Spleen (tissue), 11 donors: Measurements from ENCODE around the gene SLC39A2. TPM values are rescaled to one million over a fixed set of nuclear protein-coding genes. Genes with fewer than 3 reads are reported as not detected.
A peak's percentile ranks its signal among the peaks of the same experiment; 100 is the strongest.

Experiments
- DNase-seq: peaks from one replicate; pipeline ENCODE4 v3.0.0-alpha.2; 2020
- H3K27ac ChIP-seq, 8 donors: fragments of 200-600 bp; sonication (generic) in 7 of 8; 1 replicate in 4 of 8; 2 replicates in 4 of 8; pipeline versions ENCODE4 v1.5.0 to v1.8.0; 2016 to 2021; ENCODE audit warnings: inconsistent platforms in 4 of 8, mild to moderate bottlenecking in 4 of 8, moderate library complexity in 1 of 8
- H3K27me3 ChIP-seq, 7 donors: fragments of 200-600 bp; sonication (generic) in 6 of 7; replicated peaks in 1 of 7; 1 replicate in 4 of 7; 2 replicates in 3 of 7; pipeline versions ENCODE4 v1.5.0 to v1.8.0; 2016 to 2021; ENCODE audit warnings: inconsistent platforms in 3 of 7, mild to moderate bottlenecking in 1 of 7
- H3K36me3 ChIP-seq, 6 donors: fragments of 200-600 bp; sonication (generic) in 5 of 6; 1 replicate in 4 of 6; 2 replicates in 2 of 6; pipeline versions ENCODE4 v1.5.0 to v1.8.0; 2016 to 2021; ENCODE audit warnings: inconsistent platforms in 2 of 6
- H3K4me1 ChIP-seq, 6 donors: fragments of 200-600 bp; sonication (generic) in 5 of 6; 1 replicate in 3 of 6; 2 replicates in 3 of 6; pipeline versions ENCODE4 v1.5.0 to v1.8.0; 2016 to 2021; ENCODE audit warnings: inconsistent platforms in 3 of 6
- H3K4me3 ChIP-seq, 8 donors: fragments of 200-600 bp; sonication (generic) in 7 of 8; 1 replicate in 4 of 8; 2 replicates in 4 of 8; pipeline versions ENCODE4 v1.5.0 to v1.8.0; 2016 to 2021; ENCODE audit warnings: inconsistent platforms in 4 of 8, mild to moderate bottlenecking in 4 of 8, moderate library complexity in 2 of 8
- H3K9me3 ChIP-seq, 8 donors: fragments of 200-600 bp; sonication (generic) in 7 of 8; 1 replicate in 4 of 8; 2 replicates in 4 of 8; pipeline versions ENCODE4 v1.5.0 to v1.8.0; 2016 to 2021; ENCODE audit warnings: inconsistent platforms in 4 of 8
- POLR2A ChIP-seq, 3 donors: fragments of 450-650 bp; IDR thresholded peaks; one replicate each; pipeline ENCODE4 v1.5.1; 2017; ENCODE audit warnings: antibody characterized with exemption in 3 of 3, mild to moderate bottlenecking in 1 of 3
- POLR2AphosphoS5 ChIP-seq, 3 donors: sonication (generic); formaldehyde crosslinking; IDR thresholded peaks; one replicate each; pipeline ENCODE4 v1.5.1; 2017; ENCODE audit warnings: antibody characterized with exemption in 3 of 3
- WGBS, 5 donors: extraction: QIAGEN DNeasy Blood & Tissue Kit in 3 of 5; methylation state at CpG; one replicate each; pipeline versions ENCODE4 v1.1.5 to v1.1.7; 2013 to 2018; 5-methylcytosine and 5-hydroxymethylcytosine counted together
- intact Hi-C: fragments of 100-400 bp; cut with DNase I; formaldehyde crosslinking; loops from one replicate; pipeline ENCODE4 v1.15.0; 2023; ENCODE audit warnings: low total_unique reads
- polyA plus RNA-seq, 3 donors: library from polyadenylated mRNA; stranded (reverse); fragments of 200-250 nt; gene quantifications; one replicate each; pipeline ENCODE4 v1.2.1, GENCODE V29; 2013
- total RNA-seq, 7 donors: library from RNA; depleted of rRNA in 3 of 7; stranded (reverse); fragments of >200 nt in 3 of 7; fragmentation: NEBNext Ultra II Directional in 4 of 7; extraction: Animal tissue kit (Norgen Biotek cat#: 25700) in 4 of 7; gene quantifications; one replicate each; pipeline versions ENCODE4 v1.1.0 to v1.2.1, GENCODE V29; 2016 to 2021
- TF ChIP-seq, protein P1 (sequence below), 11 experiments: fragments of 200-600 bp in 7 of 11; fragments of 450-650 bp in 4 of 11; sonication (generic) in 4 of 11; IDR thresholded peaks in 8 of 11; conservative IDR thresholded peaks in 3 of 11; 1 replicate in 7 of 11; 2 replicates in 4 of 11; pipeline versions ENCODE4 v1.4.0 to v1.8.0; 2016 to 2021; ENCODE audit warnings: antibody characterized with exemption in 11 of 11, inconsistent platforms in 4 of 11, mild to moderate bottlenecking in 1 of 11
- donor health status: healthy with polysubstance abuse.
- donor health status: DM: no; HTN: no; CAD: no; lungs with moderate emphysema.
- donor health status: DM: no; HTN: no; CAD: no.
- donor health status: Bipolar disorder and iron deficiency.
- donor health status: healthy.
- donor health status: DM: no; HTN: no; CAD: no.
- donor health status: DM: yes; HTN: yes; CAD: no.

Gene SLC39A2
- total and polyA plus RNA-seq, 10 donors: 0.06 to 0.23 (median 0.16) TPM; not detected in 6

DNA sequence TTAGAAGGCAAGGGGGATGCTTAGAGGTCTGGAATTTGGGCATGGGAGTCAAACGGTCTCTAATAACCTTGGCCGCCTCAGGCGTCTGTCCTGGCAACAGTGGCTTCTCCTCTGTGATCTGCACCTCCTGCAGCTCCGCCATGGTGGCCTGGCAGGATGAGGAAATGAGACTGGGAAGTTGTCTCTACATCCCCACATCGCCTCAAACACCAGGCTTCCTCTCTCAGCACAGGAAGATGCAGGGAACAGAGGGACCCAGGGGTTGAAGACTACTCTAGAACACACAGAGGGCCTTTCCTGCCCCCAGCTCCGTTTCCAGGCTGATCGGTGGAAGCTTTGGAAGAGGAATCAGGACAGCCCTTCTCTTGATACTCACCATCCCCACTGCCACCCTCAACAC lies 24.1 kb downstream of the SLC39A2 start:
- DNase-seq: no peak
- TF ChIP-seq POLR2AphosphoS5 (IDR thresholded peaks at IDR 0.05) (peak in 2 of 3 donors; percentile 57 to 77), POLR2A (IDR thresholded peaks at IDR 0.05) (no peak)
- TF ChIP-seq, protein P1, sequence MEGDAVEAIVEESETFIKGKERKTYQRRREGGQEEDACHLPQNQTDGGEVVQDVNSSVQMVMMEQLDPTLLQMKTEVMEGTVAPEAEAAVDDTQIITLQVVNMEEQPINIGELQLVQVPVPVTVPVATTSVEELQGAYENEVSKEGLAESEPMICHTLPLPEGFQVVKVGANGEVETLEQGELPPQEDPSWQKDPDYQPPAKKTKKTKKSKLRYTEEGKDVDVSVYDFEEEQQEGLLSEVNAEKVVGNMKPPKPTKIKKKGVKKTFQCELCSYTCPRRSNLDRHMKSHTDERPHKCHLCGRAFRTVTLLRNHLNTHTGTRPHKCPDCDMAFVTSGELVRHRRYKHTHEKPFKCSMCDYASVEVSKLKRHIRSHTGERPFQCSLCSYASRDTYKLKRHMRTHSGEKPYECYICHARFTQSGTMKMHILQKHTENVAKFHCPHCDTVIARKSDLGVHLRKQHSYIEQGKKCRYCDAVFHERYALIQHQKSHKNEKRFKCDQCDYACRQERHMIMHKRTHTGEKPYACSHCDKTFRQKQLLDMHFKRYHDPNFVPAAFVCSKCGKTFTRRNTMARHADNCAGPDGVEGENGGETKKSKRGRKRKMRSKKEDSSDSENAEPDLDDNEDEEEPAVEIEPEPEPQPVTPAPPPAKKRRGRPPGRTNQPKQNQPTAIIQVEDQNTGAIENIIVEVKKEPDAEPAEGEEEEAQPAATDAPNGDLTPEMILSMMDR (IDR thresholded peaks at IDR 0.05 in 8 of 11, conservative IDR thresholded peaks at IDR 0.05 in 3 of 11): no peak
- intact Hi-C loops: no loop called here
- Histone ChIP-seq H3K4me1 (peaks cover 11 to 85% (median 55%) of the 10 kb centered on the region in 6 donors), H3K4me3 (peak overlapping the region in 6 of 8 donors; percentile 6 to 90 (median 78)), H3K27ac (peak overlapping the region in 7 of 8 donors; percentile 66 to 93 (median 86)), H3K27me3 (peaks cover 0 to 31% (median 0%) of the 10 kb centered on the region in 7 donors), H3K36me3 (peaks cover 0 to 41% (median 17%) of the 10 kb centered on the region in 6 donors), H3K9me3 (no peaks in the 10 kb centered on the region)
- 40 to 60% (median 45%) methylated on average over 7 of the region's 7 CpGs for WGBS, 5 donors

DNA sequence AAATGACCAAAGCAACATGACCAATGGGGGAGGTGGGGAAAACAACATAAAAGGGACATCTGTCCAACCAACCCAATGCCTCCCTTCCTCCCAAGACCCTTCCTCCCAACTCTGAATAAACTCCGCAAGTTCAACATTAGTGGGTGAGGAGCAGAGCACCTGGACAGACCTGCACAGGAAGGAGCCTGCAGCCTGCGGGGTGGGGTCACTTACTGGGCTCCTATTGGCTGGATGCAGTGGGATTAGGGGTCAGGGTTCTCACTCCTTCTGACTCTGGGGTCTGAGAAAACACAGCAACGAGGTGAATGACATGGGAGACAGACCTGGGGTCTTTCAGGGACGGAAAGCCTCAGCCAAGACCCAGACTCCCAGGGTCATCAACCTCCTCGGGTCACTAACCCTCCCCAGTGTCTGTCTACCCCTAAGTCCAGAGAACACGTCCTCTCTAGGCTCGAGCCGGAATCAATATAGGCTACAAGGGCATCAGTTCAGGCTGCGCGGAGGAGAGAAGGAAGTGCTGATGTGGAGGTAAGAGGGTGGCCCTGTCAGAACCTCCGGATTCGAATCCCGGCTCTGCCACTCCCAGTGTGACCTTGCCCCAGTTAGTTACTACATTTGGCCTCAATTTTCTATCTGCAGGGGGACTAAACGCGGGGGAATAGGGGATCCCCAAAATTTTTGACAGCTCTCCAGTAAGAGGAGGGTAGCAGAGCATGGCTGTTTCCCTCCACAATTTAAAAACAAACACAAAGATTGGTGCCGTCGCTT lies 24.9 kb downstream of the SLC39A2 start:
- Histone ChIP-seq H3K36me3 (peaks cover 0 to 33% (median 13%) of the 10 kb centered on the region in 6 donors), H3K4me3 (peak overlapping the region; percentile 76 to 90 (median 80)), H3K27me3 (peaks cover 0 to 31% (median 0%) of the 10 kb centered on the region in 7 donors), H3K27ac (peak overlapping the region; percentile 66 to 93 (median 85)), H3K9me3 (no peaks in the 10 kb centered on the region), H3K4me1 (peaks cover 8 to 77% (median 48%) of the 10 kb centered on the region in 6 donors)
- peak in 1 of 3 donors; percentile 37 for TF ChIP-seq POLR2AphosphoS5 (IDR thresholded peaks at IDR 0.05)
- TF ChIP-seq, protein P1 (IDR thresholded peaks at IDR 0.05 in 8 of 11, conservative IDR thresholded peaks at IDR 0.05 in 3 of 11): no peak
- 20 to 27% (median 22%) methylated on average over 16 to 17 of the region's 17 CpGs for WGBS, 5 donors
- intact Hi-C loops: no loop called here
- no peak for DNase-seq

DNA sequence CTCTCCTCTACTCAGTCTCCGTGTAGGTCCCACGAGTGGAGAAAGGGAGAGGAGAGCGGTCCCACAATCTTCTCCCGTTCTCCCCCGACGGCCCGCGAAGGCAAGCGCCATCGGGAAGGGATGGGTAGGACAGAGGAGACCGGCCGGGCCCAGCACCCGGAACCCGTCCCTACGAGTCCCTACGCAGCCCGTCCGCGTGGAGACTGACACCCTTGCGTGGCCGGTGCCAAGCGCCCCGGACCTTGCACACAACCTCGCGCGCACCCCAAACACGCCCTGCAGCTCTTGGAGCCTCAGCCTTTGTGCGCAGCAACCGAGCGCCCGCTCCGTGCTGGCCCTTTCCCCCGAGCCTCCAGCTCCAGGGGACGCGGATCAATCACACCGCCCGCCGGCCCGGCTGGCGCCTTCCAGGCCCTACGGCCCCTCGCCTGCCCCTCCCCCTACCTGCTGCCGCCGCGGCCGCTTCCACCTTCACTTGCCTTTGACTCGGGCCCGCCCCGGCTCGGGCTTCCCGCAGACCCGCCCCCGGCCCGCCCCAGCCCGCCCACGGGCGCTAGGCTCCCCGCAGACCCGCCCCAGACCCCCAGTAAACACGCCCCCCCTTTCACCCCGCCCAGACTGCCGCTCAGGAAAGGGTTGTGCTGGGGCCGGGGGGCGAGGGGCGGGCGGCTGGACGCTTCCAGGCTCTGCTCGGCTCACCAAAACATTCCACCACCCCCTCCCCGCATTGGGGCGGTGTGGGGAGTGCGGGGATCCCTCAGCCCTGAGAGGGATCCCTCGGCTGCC lies 25.7 kb downstream of the SLC39A2 start, which contains the start of gene NDRG2:
NDRG2 (minus strand) TSS at position 477 of the 786 bp plus-strand sequence. CDS start 1,746 bp downstream, outside the sequence.
- H3K27me3 ChIP-seq: peaks cover 0 to 31% (median 0%) of the 10 kb centered on the region in 7 donors
- intact Hi-C loops: no loop called here
- WGBS, 5 donors: 1 to 5% (median 1%) methylated on average over 45 to 72 of the region's 72 CpGs
- TF ChIP-seq, protein P1 (IDR thresholded peaks at IDR 0.05 in 8 of 11, conservative IDR thresholded peaks at IDR 0.05 in 3 of 11): peak in 1 of 11 experiments; percentile 10
- TF ChIP-seq POLR2A (IDR thresholded peaks at IDR 0.05) (no peak), POLR2AphosphoS5 (IDR thresholded peaks at IDR 0.05) (peak; percentile 59 to 76 (median 75))
- H3K4me1 ChIP-seq: peaks cover 8 to 69% (median 44%) of the 10 kb centered on the region in 6 donors
- H3K36me3 ChIP-seq: peaks cover 0 to 25% (median 8%) of the 10 kb centered on the region in 6 donors
- peak; percentile 94 for DNase-seq
- H3K27ac ChIP-seq: peak within 1 kb of the TSS; percentile 66 to 93 (median 85)
- H3K9me3 ChIP-seq: no peaks in the 10 kb centered on the region
- H3K4me3 ChIP-seq: peak within 1 kb of the TSS; percentile 76 to 90 (median 80)
